GM12891 (cell line): ENCODE results near the gene GLOD5.

Experiments used
- POLR2A ChIP-seq: IDR thresholded peaks from 2 replicates; pipeline ENCODE4 v1.6.1; 2011; ENCODE audit warnings: low read depth, low read length, control low read depth
- TAF1 ChIP-seq: IDR thresholded peaks from 2 replicates; pipeline ENCODE4 v1.6.1; 2011; ENCODE audit warnings: low read depth, low read length, control low read depth

DNA sequence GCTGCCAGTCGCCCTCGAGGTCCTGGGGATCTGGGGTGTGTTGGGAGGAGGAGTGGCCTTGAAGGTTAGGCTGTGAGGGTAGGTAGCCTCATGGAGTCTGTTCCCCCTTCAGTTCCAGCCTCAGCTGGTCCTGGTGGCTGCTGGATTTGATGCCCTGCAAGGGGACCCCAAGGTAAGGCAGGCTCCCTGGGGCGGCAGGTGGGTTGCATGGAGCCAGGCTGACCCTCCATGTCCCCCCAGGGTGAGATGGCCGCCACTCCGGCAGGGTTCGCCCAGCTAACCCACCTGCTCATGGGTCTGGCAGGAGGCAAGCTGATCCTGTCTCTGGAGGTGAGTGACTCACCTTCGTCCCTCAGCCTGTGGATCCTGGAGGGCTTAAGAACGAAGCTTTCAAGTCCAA, 53.2 kb downstream of the GLOD5 start:
- TF ChIP-seq POLR2A: no peak
- TF ChIP-seq TAF1: no peak
